Loucy (cell line): ENCODE data around the gene ADGRE2.

Experiments used
- H2AFZ ChIP-seq: fragments of 200-600 bp; sonication (generic); 2 replicates; pipeline ENCODE4 v1.6.0; 2016; ENCODE audit warnings: antibody characterized with exemption, mild to moderate bottlenecking, low read length, moderate library complexity
- H3F3A ChIP-seq: fragments of 200-600 bp; 2 replicates; pipeline ENCODE4 v1.6.0; 2016; ENCODE audit warnings: antibody characterized with exemption, low read depth, mild to moderate bottlenecking
- H3K27me3 ChIP-seq: fragments of 200-600 bp; sonication (generic); 2 replicates; pipeline ENCODE4 v1.6.1; 2014; ENCODE audit warnings: low read length, mild to moderate bottlenecking; ENCODE audit not compliant: insufficient read depth, poor library complexity, severe bottlenecking
- H3K36me3 ChIP-seq: fragments of 200-600 bp; sonication (generic); 2 replicates; pipeline ENCODE4 v1.6.1; 2016; ENCODE audit warnings: low read length; ENCODE audit not compliant: insufficient read depth
- H3K4me1 ChIP-seq: fragments of 200-600 bp; sonication (generic); 2 replicates; pipeline ENCODE4 v1.5.1; 2014; ENCODE audit warnings: low read length, mild to moderate bottlenecking; ENCODE audit not compliant: insufficient read depth, poor library complexity, severe bottlenecking
- H3K4me2 ChIP-seq: fragments of 200-600 bp; sonication (generic); 2 replicates; pipeline ENCODE4 v1.6.0; 2014; ENCODE audit warnings: antibody characterized with exemption, low read length, low read depth, mild to moderate bottlenecking; ENCODE audit not compliant: poor library complexity, severe bottlenecking
- H3K4me3 ChIP-seq: fragments of 200-600 bp; sonication (generic); 2 replicates; pipeline ENCODE4 v1.5.1; 2014; ENCODE audit warnings: low read length, mild to moderate bottlenecking, mixed read lengths; ENCODE audit not compliant: poor library complexity, severe bottlenecking
- H3K79me2 ChIP-seq: fragments of 200-600 bp; sonication (generic); 2 replicates; pipeline ENCODE4 v1.6.1; 2014; ENCODE audit warnings: low read length; ENCODE audit not compliant: insufficient read depth
- H3K9ac ChIP-seq: fragments of 200-600 bp; sonication (generic); 2 replicates; pipeline ENCODE4 v1.6.0; 2014; ENCODE audit warnings: mild to moderate bottlenecking, low read depth, low read length, moderate library complexity; ENCODE audit not compliant: poor library complexity, severe bottlenecking
- H3K9me2 ChIP-seq: fragments of 200-600 bp; sonication (generic); replicated peaks from 2 replicates; pipeline ENCODE4 v1.6.1; 2016; ENCODE audit warnings: low read depth, low read length, mixed read lengths
- H3K9me3 ChIP-seq: fragments of 200-600 bp; sonication (generic); 2 replicates; pipeline ENCODE4 v1.6.1; 2014; ENCODE audit warnings: mild to moderate bottlenecking, antibody characterized with exemption, low read length, low read depth; ENCODE audit not compliant: insufficient read depth
- H4K20me1 ChIP-seq: fragments of 200-600 bp; sonication (generic); 2 replicates; pipeline ENCODE4 v1.6.0; 2014; ENCODE audit warnings: antibody characterized with exemption, low read length, mild to moderate bottlenecking; ENCODE audit not compliant: insufficient read depth, poor library complexity, severe bottlenecking
- EZH2phosphoT487 ChIP-seq: fragments of 200-600 bp; IDR thresholded peaks from 2 replicates; pipeline ENCODE4 v1.6.1; 2018; ENCODE audit warnings: antibody characterized with exemption, mild to moderate bottlenecking, moderate library complexity, borderline replicate concordance
- TF ChIP-seq, protein P1 (sequence below): fragments of 200-600 bp; sonication (generic); conservative IDR thresholded peaks from 2 replicates; pipeline ENCODE4 v1.5.1; 2014; ENCODE audit warnings: mild to moderate bottlenecking, antibody characterized with exemption, low read length

Gene ADGRE2

DNA sequence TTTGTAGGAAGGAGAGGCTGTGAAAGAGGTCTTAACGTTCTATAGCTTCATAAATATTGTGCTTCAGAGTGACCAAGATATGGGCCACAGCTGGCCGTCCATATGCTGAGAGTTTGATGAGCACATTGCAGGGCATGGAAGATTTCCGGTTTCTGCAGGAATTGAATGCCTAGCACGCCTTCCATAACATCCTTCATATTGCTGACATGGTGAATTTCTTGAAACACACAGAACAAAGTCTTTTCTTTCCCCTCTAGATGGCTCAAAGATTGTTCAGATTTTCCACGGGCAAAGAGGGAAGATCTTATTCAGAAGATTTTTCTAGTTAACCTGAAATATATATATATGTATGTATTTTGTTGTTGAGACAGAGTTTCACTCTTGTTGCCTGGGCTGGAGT lies 42.4 kb downstream of the ADGRE2 start:
- Histone ChIP-seq H3K4me3 (no peak overlapping the region), H3K36me3 (peaks cover 17% of the 10 kb centered on the region; the same call in 1 of the 2 replicates), H4K20me1 (no peaks in the 10 kb centered on the region), H3K27me3 (no peaks in the 10 kb centered on the region), H3K79me2 (no peaks in the 10 kb centered on the region), H3K4me2 (no peak overlapping the region), H3K4me1 (no peaks in the 10 kb centered on the region), H2AFZ (no peak overlapping the region), H3K9me2 (no peaks in the 10 kb centered on the region), H3K9me3 (no peaks in the 10 kb centered on the region), H3K9ac (no peak overlapping the region), H3F3A (no peaks in the 10 kb centered on the region)
- TF ChIP-seq, protein P1, sequence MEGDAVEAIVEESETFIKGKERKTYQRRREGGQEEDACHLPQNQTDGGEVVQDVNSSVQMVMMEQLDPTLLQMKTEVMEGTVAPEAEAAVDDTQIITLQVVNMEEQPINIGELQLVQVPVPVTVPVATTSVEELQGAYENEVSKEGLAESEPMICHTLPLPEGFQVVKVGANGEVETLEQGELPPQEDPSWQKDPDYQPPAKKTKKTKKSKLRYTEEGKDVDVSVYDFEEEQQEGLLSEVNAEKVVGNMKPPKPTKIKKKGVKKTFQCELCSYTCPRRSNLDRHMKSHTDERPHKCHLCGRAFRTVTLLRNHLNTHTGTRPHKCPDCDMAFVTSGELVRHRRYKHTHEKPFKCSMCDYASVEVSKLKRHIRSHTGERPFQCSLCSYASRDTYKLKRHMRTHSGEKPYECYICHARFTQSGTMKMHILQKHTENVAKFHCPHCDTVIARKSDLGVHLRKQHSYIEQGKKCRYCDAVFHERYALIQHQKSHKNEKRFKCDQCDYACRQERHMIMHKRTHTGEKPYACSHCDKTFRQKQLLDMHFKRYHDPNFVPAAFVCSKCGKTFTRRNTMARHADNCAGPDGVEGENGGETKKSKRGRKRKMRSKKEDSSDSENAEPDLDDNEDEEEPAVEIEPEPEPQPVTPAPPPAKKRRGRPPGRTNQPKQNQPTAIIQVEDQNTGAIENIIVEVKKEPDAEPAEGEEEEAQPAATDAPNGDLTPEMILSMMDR: no peak
- no peak for TF ChIP-seq EZH2phosphoT487

DNA sequence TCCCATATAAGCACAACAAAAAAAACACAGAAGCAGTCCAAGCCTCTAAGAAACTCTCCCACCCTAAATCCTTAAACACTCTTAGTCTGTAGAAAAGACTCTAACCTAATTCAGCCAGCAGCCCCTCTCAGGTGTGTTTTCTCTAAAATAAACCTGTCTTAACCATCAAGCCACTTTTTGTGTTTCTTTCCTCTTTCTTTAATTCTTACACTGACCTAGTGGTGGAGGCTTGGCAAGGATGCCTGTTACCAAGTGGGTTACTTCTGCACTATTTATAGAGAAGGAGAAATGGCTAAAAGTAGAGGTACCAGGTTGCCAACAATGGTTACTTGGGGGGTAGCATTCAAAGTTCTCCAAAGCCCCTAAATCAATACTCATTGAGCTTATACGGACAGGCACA lies 44.8 kb downstream of the ADGRE2 start:
- Histone ChIP-seq H3K79me2 (no peaks in the 10 kb centered on the region), H3K9ac (no peak overlapping the region), H3K4me2 (no peak overlapping the region), H2AFZ (no peak overlapping the region), H3K27me3 (no peaks in the 10 kb centered on the region), H3F3A (no peaks in the 10 kb centered on the region), H4K20me1 (no peaks in the 10 kb centered on the region), H3K9me3 (no peaks in the 10 kb centered on the region), H3K4me3 (no peak overlapping the region), H3K9me2 (no peaks in the 10 kb centered on the region), H3K4me1 (no peaks in the 10 kb centered on the region), H3K36me3 (peaks cover 12% of the 10 kb centered on the region; the same call in 1 of the 2 replicates)
- no peak for TF ChIP-seq EZH2phosphoT487
- TF ChIP-seq, protein P1: no peak

DNA sequence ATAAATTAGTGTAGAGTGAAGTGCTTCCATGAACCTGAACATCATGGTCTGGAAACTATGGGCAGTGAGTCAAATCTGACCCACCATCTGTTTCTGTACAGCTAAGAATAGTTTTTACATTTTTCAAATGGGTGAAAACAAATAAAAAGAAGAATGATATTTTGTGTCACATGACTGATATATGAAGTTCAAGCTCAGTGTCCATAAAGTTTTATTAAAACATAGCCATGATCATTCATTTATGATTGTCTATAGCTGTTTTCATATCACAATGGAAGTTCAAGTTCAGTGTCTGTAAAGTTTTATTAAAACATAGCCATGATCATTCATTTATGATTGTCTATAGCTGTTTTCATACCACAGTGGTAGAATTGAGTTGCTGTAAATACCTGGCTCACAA lies 45.9 kb downstream of the ADGRE2 start:
- no peak overlapping the region for H2AFZ ChIP-seq
- no peak overlapping the region for H3K9ac ChIP-seq
- H3K79me2 ChIP-seq: no peaks in the 10 kb centered on the region
- no peaks in the 10 kb centered on the region for H3F3A ChIP-seq
- H3K4me2 ChIP-seq: no peak overlapping the region
- H3K27me3 ChIP-seq: no peaks in the 10 kb centered on the region
- no peaks in the 10 kb centered on the region for H3K9me2 ChIP-seq
- no peaks in the 10 kb centered on the region; the same call in 1 of the 2 replicates for H3K9me3 ChIP-seq
- H3K36me3 ChIP-seq: peaks cover 12% of the 10 kb centered on the region; the same call in 1 of the 2 replicates
- no peaks in the 10 kb centered on the region for H3K4me1 ChIP-seq
- TF ChIP-seq EZH2phosphoT487: no peak
- TF ChIP-seq, protein P1: no peak
- H4K20me1 ChIP-seq: no peaks in the 10 kb centered on the region
- H3K4me3 ChIP-seq: no peak overlapping the region
